Ectodermal cell (in vitro differentiated cells): ENCODE results near the gene EML6.

ENCODE experiments used
- H3K27ac ChIP-seq: 2 replicates; pipeline ENCODE4 v1.7.0; 2013; ENCODE audit warnings: mild to moderate bottlenecking, low read depth, low read length; ENCODE audit not compliant: insufficient read depth, poor library complexity, severe bottlenecking
- H3K27me3 ChIP-seq: 2 replicates; pipeline ENCODE4 v1.7.0; 2013; ENCODE audit warnings: mild to moderate bottlenecking, low read length; ENCODE audit not compliant: insufficient read depth, control insufficient read depth, poor library complexity, severe bottlenecking
- H3K36me3 ChIP-seq: one replicate; pipeline ENCODE4 v1.7.0; 2013; ENCODE audit warnings: low read length; ENCODE audit not compliant: control insufficient read depth, insufficient read depth
- H3K4me1 ChIP-seq: one replicate; pipeline ENCODE4 v1.7.0; 2013; ENCODE audit warnings: low read length; ENCODE audit not compliant: control insufficient read depth, insufficient read depth
- H3K4me3 ChIP-seq: 2 replicates; pipeline ENCODE4 v1.7.0; 2013; ENCODE audit warnings: low read depth, low read length, control low read depth; ENCODE audit not compliant: insufficient read depth
- H3K9me3 ChIP-seq: 2 replicates; pipeline ENCODE4 v1.7.0; 2013; ENCODE audit warnings: mild to moderate bottlenecking, low read length, moderate library complexity; ENCODE audit not compliant: control insufficient read depth
- WGBS, 2 experiments: methylation state at CpG; one replicate each; pipeline ENCODE4 v1.1.7; 2013; ENCODE audit warnings: missing lambda C conversion rate in 2 of 2; 5-methylcytosine and 5-hydroxymethylcytosine counted together

The EML6 gene

GRCh38 chr2:54810246-54810645 lies 86.8 kb downstream of the EML6 start:
- no peaks in the 10 kb centered on the region for H3K4me1 ChIP-seq

GRCh38 chr2:54813584-54813983 lies 90.1 kb downstream of the EML6 start:
- WGBS, 2 experiments = 81 to 84% methylated on average over 1 of the region's 1 CpG

More at GRCh38 chr2:54810246-54810645, 86.8 kb downstream of the EML6 start:
- Histone ChIP-seq H3K9me3 (no peaks in the 10 kb centered on the region), H3K4me3 (no peak overlapping the region), H3K27ac (no peak overlapping the region), H3K27me3 (no peaks in the 10 kb centered on the region), H3K36me3 (no peaks in the 10 kb centered on the region)
- 95 to 100% methylated on average over 2 to 3 of the region's 3 CpGs for WGBS, 2 experiments

GRCh38 chr2:54814389-54815147 lies 91.1 kb downstream of the EML6 start:
- Histone ChIP-seq H3K36me3 (no peaks in the 10 kb centered on the region), H3K4me1 (no peaks in the 10 kb centered on the region), H3K4me3 (no peak overlapping the region), H3K27ac (no peak overlapping the region), H3K27me3 (no peaks in the 10 kb centered on the region), H3K9me3 (no peaks in the 10 kb centered on the region)
- 80 to 92% methylated on average over 8 of the region's 9 CpGs for WGBS, 2 experiments

More at GRCh38 chr2:54813584-54813983, 90.1 kb downstream of the EML6 start:
- Histone ChIP-seq H3K4me1 (no peaks in the 10 kb centered on the region), H3K27me3 (no peaks in the 10 kb centered on the region), H3K4me3 (no peak overlapping the region), H3K9me3 (no peaks in the 10 kb centered on the region), H3K27ac (no peak overlapping the region), H3K36me3 (no peaks in the 10 kb centered on the region)

GRCh38 chr2:54815148-54815539 lies 91.7 kb downstream of the EML6 start:
- WGBS, 2 experiments = 96 to 100% methylated on average over 1 of the region's 1 CpG

GRCh38 chr2:54818226-54818625 lies 94.8 kb downstream of the EML6 start:
- H3K4me1 ChIP-seq = no peaks in the 10 kb centered on the region
- 85 to 91% methylated on average over 2 of the region's 2 CpGs for WGBS, 2 experiments
- no peaks in the 10 kb centered on the region for H3K36me3 ChIP-seq
- H3K9me3 ChIP-seq = no peaks in the 10 kb centered on the region
- H3K27me3 ChIP-seq = no peaks in the 10 kb centered on the region
- H3K4me3 ChIP-seq = no peak overlapping the region
- no peak overlapping the region for H3K27ac ChIP-seq

More at GRCh38 chr2:54815148-54815539, 91.7 kb downstream of the EML6 start:
- no peaks in the 10 kb centered on the region for H3K27me3 ChIP-seq
- H3K4me1 ChIP-seq = no peaks in the 10 kb centered on the region
- H3K36me3 ChIP-seq = no peaks in the 10 kb centered on the region
- no peak overlapping the region for H3K27ac ChIP-seq
- H3K4me3 ChIP-seq = no peak overlapping the region
- H3K9me3 ChIP-seq = no peaks in the 10 kb centered on the region

GRCh38 chr2:54820558-54820957 lies 97.1 kb downstream of the EML6 start:
- Histone ChIP-seq H3K36me3 (no peaks in the 10 kb centered on the region), H3K27ac (no peak overlapping the region), H3K4me1 (no peaks in the 10 kb centered on the region), H3K9me3 (no peaks in the 10 kb centered on the region), H3K4me3 (no peak overlapping the region), H3K27me3 (no peaks in the 10 kb centered on the region)
- WGBS, 2 experiments = 46 to 58% methylated on average over 3 of the region's 3 CpGs

GRCh38 chr2:54824567-54824966 lies 101.1 kb downstream of the EML6 start:
- H3K36me3 ChIP-seq = no peaks in the 10 kb centered on the region
- no peaks in the 10 kb centered on the region for H3K27me3 ChIP-seq
- no peaks in the 10 kb centered on the region for H3K4me1 ChIP-seq
- H3K9me3 ChIP-seq = no peaks in the 10 kb centered on the region
- H3K4me3 ChIP-seq = no peak overlapping the region
- no peak overlapping the region for H3K27ac ChIP-seq
- WGBS, 2 experiments = 84 to 87% methylated on average over 4 of the region's 4 CpGs

- Histone ChIP-seq H3K4me3 (no peak overlapping the region), H3K4me1 (no peaks in the 10 kb centered on the region), H3K27me3 (no peaks in the 10 kb centered on the region), H3K27ac (no peak overlapping the region), H3K9me3 (no peaks in the 10 kb centered on the region), H3K36me3 (no peaks in the 10 kb centered on the region)
- 94 to 98% methylated on average over 8 of the region's 8 CpGs for WGBS, 2 experiments
Measured at GRCh38 chr2:54830546-54830945, 107.1 kb downstream of the EML6 start.

- H3K27me3 ChIP-seq = no peaks in the 10 kb centered on the region
- H3K4me3 ChIP-seq = no peak overlapping the region
- WGBS, 2 experiments = 95 to 97% methylated on average over 9 of the region's 9 CpGs
- H3K36me3 ChIP-seq = no peaks in the 10 kb centered on the region
- H3K4me1 ChIP-seq = no peaks in the 10 kb centered on the region
- no peaks in the 10 kb centered on the region for H3K9me3 ChIP-seq
- H3K27ac ChIP-seq = no peak overlapping the region
Measured at GRCh38 chr2:54831480-54831879, 108.0 kb downstream of the EML6 start.

GRCh38 chr2:54834721-54835120 lies 111.3 kb downstream of the EML6 start:
- H3K4me3 ChIP-seq = no peak overlapping the region
- H3K36me3 ChIP-seq = no peaks in the 10 kb centered on the region
- WGBS, 2 experiments = 91 to 98% methylated on average over 5 of the region's 5 CpGs
- no peaks in the 10 kb centered on the region for H3K4me1 ChIP-seq
- no peaks in the 10 kb centered on the region for H3K9me3 ChIP-seq
- no peak overlapping the region for H3K27ac ChIP-seq
- H3K27me3 ChIP-seq = no peaks in the 10 kb centered on the region
